ENCODE results near the gene EHBP1.

DNA sequence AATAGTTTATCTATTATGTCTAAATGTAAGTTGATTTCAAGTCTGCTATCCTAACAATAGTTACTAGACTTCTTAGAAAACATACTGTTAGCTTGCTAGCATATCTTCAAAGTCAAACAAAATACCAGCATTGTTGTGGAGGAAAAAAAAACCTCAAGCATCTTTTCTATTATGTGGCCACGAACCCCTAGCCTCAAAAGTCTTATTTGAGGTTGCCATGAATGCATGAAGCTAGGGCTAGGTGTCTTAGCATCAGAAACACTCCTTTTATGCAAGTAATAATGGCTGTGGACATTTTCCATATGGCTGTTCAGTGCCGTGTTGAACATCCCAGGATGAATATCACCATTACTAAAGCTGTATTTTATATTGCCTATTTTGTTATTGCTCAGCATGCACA, 258.5 kb downstream of the EHBP1 start:
- TF ChIP-seq, protein P1, sequence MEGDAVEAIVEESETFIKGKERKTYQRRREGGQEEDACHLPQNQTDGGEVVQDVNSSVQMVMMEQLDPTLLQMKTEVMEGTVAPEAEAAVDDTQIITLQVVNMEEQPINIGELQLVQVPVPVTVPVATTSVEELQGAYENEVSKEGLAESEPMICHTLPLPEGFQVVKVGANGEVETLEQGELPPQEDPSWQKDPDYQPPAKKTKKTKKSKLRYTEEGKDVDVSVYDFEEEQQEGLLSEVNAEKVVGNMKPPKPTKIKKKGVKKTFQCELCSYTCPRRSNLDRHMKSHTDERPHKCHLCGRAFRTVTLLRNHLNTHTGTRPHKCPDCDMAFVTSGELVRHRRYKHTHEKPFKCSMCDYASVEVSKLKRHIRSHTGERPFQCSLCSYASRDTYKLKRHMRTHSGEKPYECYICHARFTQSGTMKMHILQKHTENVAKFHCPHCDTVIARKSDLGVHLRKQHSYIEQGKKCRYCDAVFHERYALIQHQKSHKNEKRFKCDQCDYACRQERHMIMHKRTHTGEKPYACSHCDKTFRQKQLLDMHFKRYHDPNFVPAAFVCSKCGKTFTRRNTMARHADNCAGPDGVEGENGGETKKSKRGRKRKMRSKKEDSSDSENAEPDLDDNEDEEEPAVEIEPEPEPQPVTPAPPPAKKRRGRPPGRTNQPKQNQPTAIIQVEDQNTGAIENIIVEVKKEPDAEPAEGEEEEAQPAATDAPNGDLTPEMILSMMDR (conservative IDR thresholded peaks at IDR 0.05; ENCODE audit: low read depth, low read length), result no peak
- no peak for TF ChIP-seq EZH2 (IDR thresholded peaks at IDR 0.05; ENCODE audit: borderline replicate concordance, low read depth, low read length, poor library complexity, severe bottlenecking)
